DND-41 (cell line): ENCODE measurements around the gene KMT5B.

ENCODE experiments used
- CTCF ChIP-seq: IDR thresholded peaks from 2 replicates; pipeline ENCODE4 v1.5.1; 2012; ENCODE audit warnings: borderline replicate concordance, low read length, moderate library complexity, mild to moderate bottlenecking; ENCODE audit not compliant: poor library complexity, severe bottlenecking; ENCODE audit errors: extremely low read depth
- EZH2 ChIP-seq: IDR thresholded peaks from 3 replicates; pipeline ENCODE4 v1.6.1; 2012; ENCODE audit warnings: borderline replicate concordance, low read depth, mild to moderate bottlenecking, moderate library complexity, low read length, inconsistent platforms; ENCODE audit not compliant: severe bottlenecking

- TF ChIP-seq CTCF (no peak), EZH2 (no peak)
These were observed 54.5 kb downstream of the KMT5B start for GRCh38 chr11:68158580-68158979.
